ENCODE measurements around the gene SMYD3.

SMYD3 gene

GRCh38 chr1:246213502-246213901 is 293.6 kb downstream of the SMYD3 start:
- DNase-seq (ENCODE audit: low read depth), result no peak

GRCh38 chr1:246213036-246213435 is 294.0 kb downstream of the SMYD3 start:
- no peak for DNase-seq (ENCODE audit: low read depth)

GRCh38 chr1:246212013-246212412 is 295.1 kb downstream of the SMYD3 start:
- DNase-seq (ENCODE audit: low read depth), result no peak

GRCh38 chr1:246210756-246211155 is 296.3 kb downstream of the SMYD3 start:
- no peak for DNase-seq (ENCODE audit: low read depth)

- no peak for DNase-seq (ENCODE audit: low read depth)
Measured at GRCh38 chr1:246208105-246208504, 299.0 kb downstream of the SMYD3 start.

- DNase-seq (ENCODE audit: low read depth), result no peak
Measured at GRCh38 chr1:246203180-246203579, 303.9 kb downstream of the SMYD3 start.

- DNase-seq (ENCODE audit: low read depth), result no peak
Measured at GRCh38 chr1:246200738-246201137, 306.3 kb downstream of the SMYD3 start.

GRCh38 chr1:246200225-246200624 is 306.9 kb downstream of the SMYD3 start:
- no peak for DNase-seq (ENCODE audit: low read depth)

GRCh38 chr1:246199086-246199645 is 307.9 kb downstream of the SMYD3 start:
- DNase-seq (ENCODE audit: low read depth), result no peak

- DNase-seq (ENCODE audit: low read depth), result no peak
Measured at GRCh38 chr1:246198115-246198816, 308.8 kb downstream of the SMYD3 start.

GRCh38 chr1:246197076-246197475 is 310.0 kb downstream of the SMYD3 start:
- no peak for DNase-seq (ENCODE audit: low read depth)

GRCh38 chr1:246195296-246195695 is 311.8 kb downstream of the SMYD3 start:
- no peak for DNase-seq (ENCODE audit: low read depth)

- no peak for DNase-seq (ENCODE audit: low read depth)
Measured at GRCh38 chr1:246193537-246193936, 313.5 kb downstream of the SMYD3 start.

- DNase-seq (ENCODE audit: low read depth), result no peak
Measured at GRCh38 chr1:246189126-246189525, 318.0 kb downstream of the SMYD3 start.

- DNase-seq (ENCODE audit: low read depth), result no peak
Measured at GRCh38 chr1:246187834-246188372, 319.2 kb downstream of the SMYD3 start.

GRCh38 chr1:246184503-246184902 is 322.6 kb downstream of the SMYD3 start:
- no peak for DNase-seq (ENCODE audit: low read depth)

- no peak for DNase-seq (ENCODE audit: low read depth)
Measured at GRCh38 chr1:246182149-246182851, 324.8 kb downstream of the SMYD3 start.

- DNase-seq (ENCODE audit: low read depth), result no peak
Measured at GRCh38 chr1:246181241-246181640, 325.8 kb downstream of the SMYD3 start.

GRCh38 chr1:246179401-246179800 is 327.7 kb downstream of the SMYD3 start:
- DNase-seq (ENCODE audit: low read depth), result no peak

GRCh38 chr1:246178717-246179311 is 328.3 kb downstream of the SMYD3 start:
- no peak for DNase-seq (ENCODE audit: low read depth)

- no peak for DNase-seq (ENCODE audit: low read depth)
Measured at GRCh38 chr1:246176126-246177024, 330.7 kb downstream of the SMYD3 start.

All from activated gamma-delta T cell treated with anti-CD3 and anti-CD28 coated beads, Interleukin-2, amount 50 U/mL, for 16 hours (primary cell).